ENCODE data around the gene PRKAA1.

Gene PRKAA1

GRCh38 chr5:40780199-40780598, 18.0 kb downstream of the PRKAA1 start:
- no peak for ATAC-seq
- no peak for DNase-seq

- ATAC-seq: no peak
Observed at GRCh38 chr5:40779561-40779960, 18.6 kb downstream of the PRKAA1 start.

GRCh38 chr5:40778133-40778532, 20.0 kb downstream of the PRKAA1 start:
- ATAC-seq: no peak

More at GRCh38 chr5:40779561-40779960, 18.6 kb downstream of the PRKAA1 start:
- DNase-seq: no peak

GRCh38 chr5:40776658-40776977, 21.6 kb downstream of the PRKAA1 start:
- DNase-seq (no peak), ATAC-seq (no peak)

More at GRCh38 chr5:40778133-40778532, 20.0 kb downstream of the PRKAA1 start:
- DNase-seq: no peak

DNA sequence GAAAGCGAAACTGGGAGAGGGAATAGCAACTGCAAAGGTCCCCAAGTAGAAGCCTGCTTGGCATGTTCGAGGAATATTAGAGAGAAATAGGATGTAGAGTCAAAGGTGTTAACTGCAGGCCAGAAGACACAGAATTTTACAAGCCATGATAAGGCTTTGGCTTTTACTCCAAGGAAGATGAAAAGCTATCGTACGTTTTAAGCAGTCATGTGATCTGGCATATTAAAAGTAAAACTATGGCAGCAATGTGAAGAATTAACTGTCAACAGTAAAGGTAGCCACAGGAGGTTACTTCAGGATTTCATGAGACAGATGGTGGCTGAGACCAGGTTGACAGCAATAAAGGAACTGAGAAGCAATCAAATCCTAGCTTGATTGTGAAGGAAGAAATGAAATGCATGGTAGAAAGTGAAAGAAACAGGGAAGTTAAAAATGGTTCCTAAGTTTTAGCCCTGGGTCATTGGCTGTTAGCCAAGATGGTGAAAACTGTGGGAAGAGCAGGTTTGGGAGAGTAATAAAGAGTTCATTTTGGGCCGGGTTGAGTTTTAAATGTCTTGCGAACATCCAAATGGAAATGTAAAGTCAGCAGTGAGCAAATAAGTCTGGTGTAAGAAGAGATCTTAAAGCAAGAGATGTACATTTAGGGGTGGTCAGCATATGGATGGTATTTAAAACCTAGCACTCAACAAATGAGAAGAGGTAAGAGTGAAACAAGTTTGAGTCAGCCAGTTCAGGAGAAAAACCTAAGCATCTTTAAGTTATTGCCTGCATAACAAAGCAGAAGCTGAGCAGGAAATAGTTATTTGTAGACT, 22.1 kb downstream of the PRKAA1 start:
- DNase-seq: no peak
- ATAC-seq: peak; percentile 36

GRCh38 chr5:40775085-40775845, 22.9 kb downstream of the PRKAA1 start:
- ATAC-seq (no peak), DNase-seq (no peak)

GRCh38 chr5:40774623-40775022, 23.6 kb downstream of the PRKAA1 start:
- ATAC-seq: no peak
- DNase-seq: no peak

DNA sequence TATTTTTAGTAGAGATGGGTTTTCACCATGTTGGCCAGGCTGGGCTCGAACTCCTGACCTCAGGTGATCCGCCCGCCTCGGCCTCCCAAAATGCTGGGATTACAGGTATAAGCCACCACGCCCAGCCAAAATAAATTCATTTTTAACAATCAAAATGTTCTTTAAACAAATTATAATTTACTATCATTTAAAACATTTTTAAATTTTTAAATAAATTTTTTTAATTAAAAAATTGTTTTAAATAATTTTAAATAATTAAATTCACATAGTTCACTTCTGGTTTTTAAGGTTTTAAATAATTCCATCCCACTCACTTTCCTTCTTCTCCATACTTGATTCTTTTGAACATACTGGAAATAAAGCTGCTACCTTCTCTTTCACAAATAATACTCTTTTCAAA, 27.4 kb downstream of the PRKAA1 start:
- ATAC-seq: no peak

DNA sequence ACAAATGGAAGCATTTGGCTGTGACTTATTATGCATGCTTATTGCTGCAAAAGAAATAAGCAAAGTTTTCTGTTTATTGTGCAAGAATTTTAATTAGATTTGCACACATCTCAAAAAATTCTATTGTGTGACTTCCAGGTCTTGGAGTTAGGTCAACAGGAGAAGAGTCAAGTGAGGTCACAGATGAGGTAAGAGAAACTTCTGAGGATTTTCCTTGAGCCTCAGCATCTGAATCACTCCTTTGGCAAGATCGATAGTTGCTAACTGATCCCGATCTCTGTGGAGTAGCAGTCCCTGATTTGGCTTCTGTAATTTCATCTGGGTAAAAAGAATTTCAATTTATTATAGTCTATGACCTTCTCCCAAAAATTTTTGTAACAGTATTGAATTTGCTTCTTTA, 35.5 kb downstream of the PRKAA1 start:
- ATAC-seq: no peak
- DNase-seq: no peak

More for the DNA sequence above, 27.4 kb downstream of the PRKAA1 start:
- no peak for DNase-seq

GRCh38 chr5:40757400-40757799, 40.8 kb downstream of the PRKAA1 start:
- ATAC-seq (no peak), DNase-seq (no peak)

DNA sequence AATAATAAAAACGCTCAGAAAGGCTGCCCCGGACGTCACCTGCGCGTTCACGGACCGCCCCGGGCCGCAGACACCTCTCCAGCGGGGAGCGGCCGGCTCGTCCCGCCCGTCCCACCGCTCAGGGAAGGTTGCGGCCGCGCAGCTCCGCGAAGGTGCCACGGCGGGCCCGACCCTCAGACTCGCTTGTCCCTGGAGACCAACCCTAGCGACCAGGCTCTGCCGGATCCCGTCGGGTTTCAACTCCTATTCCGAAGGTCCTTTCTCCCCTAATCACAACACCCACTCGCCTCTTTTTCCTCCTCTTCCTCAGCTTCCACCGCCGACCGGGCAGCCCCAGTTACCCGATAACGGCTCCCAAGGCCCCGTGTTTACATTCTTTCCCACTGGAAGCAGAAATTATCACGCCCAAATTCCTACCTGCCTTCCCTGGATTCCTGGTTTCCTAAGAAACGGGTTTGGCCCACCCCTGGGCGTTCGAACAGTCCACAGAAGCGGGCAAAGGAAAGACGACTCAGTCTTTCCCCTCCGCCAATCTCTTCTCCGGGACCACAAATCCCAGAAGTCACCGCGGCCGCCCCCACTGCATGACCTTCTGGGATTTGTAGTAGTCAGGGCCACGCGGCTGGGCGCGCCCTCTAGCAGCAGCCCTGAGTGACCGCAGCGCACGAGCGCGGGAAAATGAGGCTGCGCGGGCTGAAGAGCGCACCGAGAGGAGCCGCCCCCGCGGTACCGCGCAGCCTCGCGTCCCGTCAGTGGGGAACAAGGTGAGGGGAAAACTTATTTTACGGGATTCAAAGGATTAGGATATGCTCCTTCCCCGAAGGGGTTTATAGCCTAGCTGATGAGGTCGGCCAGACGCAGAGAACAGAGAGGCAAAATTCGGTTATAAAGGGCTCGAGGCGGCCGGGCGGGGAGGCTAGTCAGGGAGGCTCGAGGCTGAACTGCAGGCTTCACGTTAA, 42.5 kb downstream of the PRKAA1 start, which contains the start of gene TTC33:
TSS of gene TTC33 (minus strand) at position 555 of the 959 bp plus-strand sequence. CDS start 8,943 bp downstream, outside the sequence.
- peak; percentile 94 for ATAC-seq
- peak; percentile 94 for DNase-seq

DNA sequence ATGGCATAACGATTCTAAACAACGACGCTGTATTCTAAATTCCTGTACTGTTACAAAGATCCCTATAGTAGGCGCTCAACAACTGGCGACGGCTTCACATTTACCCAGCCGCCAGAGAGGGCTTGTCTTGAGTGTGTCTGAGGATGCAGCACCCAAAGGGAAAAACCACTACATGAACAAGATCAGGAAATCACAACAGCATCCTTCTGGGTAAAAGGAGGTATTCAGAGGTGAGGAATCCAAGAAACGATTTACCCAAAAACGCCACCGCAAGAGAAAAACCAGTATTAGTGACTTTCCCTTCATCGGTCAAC, 43.1 kb downstream of the PRKAA1 start:
- DNase-seq: peak; percentile 68
- peak; percentile 76 for ATAC-seq

- DNase-seq (no peak), ATAC-seq (no peak)
Observed at GRCh38 chr5:40754381-40755092, 43.6 kb downstream of the PRKAA1 start.

DNA sequence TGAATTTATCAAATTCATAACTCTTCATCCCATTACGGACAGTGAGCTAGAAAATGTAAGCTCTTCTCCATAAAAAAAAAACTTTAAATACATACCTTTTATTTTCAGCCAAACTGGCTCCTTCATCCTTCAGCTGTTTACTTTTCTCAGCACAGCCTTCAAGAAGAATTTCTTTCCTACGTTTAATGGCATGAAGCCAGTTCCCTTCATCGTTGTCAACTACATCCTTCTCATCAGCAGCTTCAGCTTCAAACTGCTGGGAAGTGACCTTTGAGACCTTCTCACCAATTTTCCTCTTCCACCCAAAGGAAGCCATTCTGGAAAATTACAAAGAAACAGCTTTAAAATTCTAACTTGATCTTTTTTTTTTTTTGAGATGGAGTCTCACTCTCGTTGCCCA, 51.5 kb downstream of the PRKAA1 start:
- DNase-seq (no peak), ATAC-seq (no peak)

GRCh38 chr5:40743771-40744170, 54.4 kb downstream of the PRKAA1 start:
- DNase-seq (no peak), ATAC-seq (no peak)

- no peak for ATAC-seq
- DNase-seq: no peak
Observed at GRCh38 chr5:40738502-40738901, 59.7 kb downstream of the PRKAA1 start.

DNA sequence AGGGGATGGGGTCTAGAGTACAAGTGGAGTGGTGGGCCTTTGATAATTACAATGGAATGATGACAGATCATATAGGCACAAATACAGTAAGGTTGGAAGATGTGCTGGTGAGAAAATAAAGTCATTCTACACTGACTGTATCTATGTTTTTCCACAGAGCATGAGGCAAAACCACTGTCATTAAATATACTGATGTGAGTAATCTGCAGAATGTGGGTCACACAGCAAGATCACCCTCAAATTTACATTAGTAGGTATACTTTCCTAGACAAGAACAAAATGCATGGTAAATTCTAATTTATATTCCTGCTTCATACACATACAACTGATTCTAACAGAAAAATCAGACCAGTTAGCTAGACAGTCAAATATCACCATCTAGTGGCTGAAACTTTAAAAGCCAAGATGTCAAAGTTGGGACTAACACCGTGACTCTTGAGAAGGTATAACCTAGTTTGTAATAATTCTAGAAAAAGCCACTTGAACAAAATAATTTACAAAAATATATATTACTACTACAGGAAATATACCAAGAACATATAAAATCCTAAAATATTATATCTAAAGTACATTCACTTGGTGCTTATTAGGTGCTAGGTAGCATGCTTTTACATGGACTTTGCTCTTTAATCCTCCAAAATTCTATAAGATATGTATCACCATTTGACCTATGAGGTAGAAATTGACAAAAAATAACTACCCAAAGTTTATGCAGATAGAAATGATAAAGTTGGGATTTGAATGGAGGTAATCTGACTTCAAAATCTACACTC, 61.9 kb downstream of the PRKAA1 start:
- ATAC-seq (peak; percentile 75), DNase-seq (no peak)

DNA sequence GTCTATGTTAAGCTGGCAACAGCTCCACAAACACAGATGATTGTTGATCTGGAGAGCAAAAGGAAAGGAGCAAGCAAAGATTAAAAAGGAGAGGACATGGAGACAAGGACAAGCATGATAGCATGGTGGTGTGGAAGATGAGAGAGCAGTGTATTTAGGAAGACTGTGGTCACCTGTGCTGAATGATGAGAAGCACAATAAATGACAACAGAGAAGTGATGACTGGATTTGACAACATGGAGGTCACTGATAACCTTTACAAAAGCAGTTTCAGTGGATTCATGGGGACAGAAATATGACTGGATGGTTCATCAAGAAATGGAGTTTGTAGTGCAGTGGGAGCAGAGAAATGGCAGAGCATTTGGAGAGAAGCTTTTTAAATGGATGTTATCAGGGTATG, 62.6 kb downstream of the PRKAA1 start:
- DNase-seq: no peak
- ATAC-seq: peak; percentile 41

- ATAC-seq: no peak
- DNase-seq: no peak
Observed at GRCh38 chr5:40734986-40735385, 63.2 kb downstream of the PRKAA1 start.

DNA sequence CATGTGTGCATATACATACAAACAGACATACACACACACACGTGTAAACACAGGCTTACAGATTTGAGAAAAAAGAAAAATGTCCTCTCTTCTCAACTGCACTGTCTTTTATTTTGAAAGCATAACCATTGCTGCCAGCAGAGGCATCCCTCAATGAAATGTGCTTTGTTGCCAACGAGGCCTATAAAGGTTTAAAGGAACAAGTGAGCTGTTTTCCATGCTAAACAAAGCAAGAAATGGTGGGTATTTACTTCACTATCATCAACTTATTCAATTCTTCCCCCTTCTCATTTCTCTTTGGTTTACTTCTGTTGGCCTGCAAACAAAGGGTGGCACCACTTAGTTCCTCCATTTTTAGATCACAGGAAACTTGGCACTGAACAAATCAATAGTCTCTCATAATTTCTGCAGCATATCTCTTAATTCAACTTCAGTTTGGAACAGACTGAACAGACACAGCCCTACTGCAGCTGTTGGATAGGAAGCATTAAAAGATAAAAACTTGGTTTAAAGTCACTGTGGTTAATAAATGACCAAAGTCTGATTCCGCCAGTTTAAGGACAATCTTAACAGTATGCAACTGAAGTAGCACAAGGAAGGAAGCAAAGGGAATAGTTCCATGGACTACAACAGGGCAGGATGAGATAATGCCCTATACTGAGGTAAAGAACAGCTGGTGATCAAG, 64.2 kb downstream of the PRKAA1 start:
- ATAC-seq (no peak), DNase-seq (no peak)

Measured in stimulated activated naive CD8-positive, alpha-beta T cell treated with anti-CD3 and anti-CD28 coated beads, Interleukin-15, Interleukin-2, amounts not matched to agents 100 U/mL and 50 U/mL, for 24 hours (primary cell).